ENCODE data around the gene ZNF530.
A peak's percentile ranks its signal among the peaks of the same experiment; 100 is the strongest.

ZNF530 gene

GRCh38 chr19:57599761-57600383 is at the start of gene ZNF530:
TSS of gene ZNF530 (plus strand) at chr19:57599885. CDS start at chr19:57604346, 4,461 bp downstream.
- peak; percentile 92 for DNase-seq (ENCODE audit: low spot score)

GRCh38 chr19:57552432-57552831 is 47.3 kb upstream of the ZNF530 start:
- DNase-seq (ENCODE audit: low spot score) = no peak

- DNase-seq (ENCODE audit: low spot score) = no peak
Measured at GRCh38 chr19:57557659-57558058, 42.0 kb upstream of the ZNF530 start.

GRCh38 chr19:57558525-57558924 is 41.2 kb upstream of the ZNF530 start:
- no peak for DNase-seq (ENCODE audit: low spot score)

- no peak for DNase-seq (ENCODE audit: low spot score)
Measured at GRCh38 chr19:57559008-57559403, 40.7 kb upstream of the ZNF530 start.

- DNase-seq (ENCODE audit: low spot score) = peak; percentile 73
Measured at GRCh38 chr19:57559404-57560025, 40.2 kb upstream of the ZNF530 start, which contains the start of gene ZNF550. TSS of gene ZNF550 (minus strand) at chr19:57559863. CDS start at chr19:57559682, 181 bp downstream.

- DNase-seq (ENCODE audit: low spot score) = no peak
Measured at GRCh38 chr19:57560049-57560491, 39.6 kb upstream of the ZNF530 start.

GRCh38 chr19:57563547-57563946 is 36.1 kb upstream of the ZNF530 start:
- DNase-seq (ENCODE audit: low spot score) = no peak

GRCh38 chr19:57566396-57567265 is 33.1 kb upstream of the ZNF530 start:
- no peak for DNase-seq (ENCODE audit: low spot score)

GRCh38 chr19:57570707-57571106 is 29.0 kb upstream of the ZNF530 start:
- DNase-seq (ENCODE audit: low spot score) = no peak

GRCh38 chr19:57572415-57572947 is 27.2 kb upstream of the ZNF530 start:
- DNase-seq (ENCODE audit: low spot score) = no peak

GRCh38 chr19:57576661-57577060 is 23.0 kb upstream of the ZNF530 start:
- DNase-seq (ENCODE audit: low spot score) = no peak

GRCh38 chr19:57578487-57579205 is 21.0 kb upstream of the ZNF530 start, which contains the start of gene ZNF416:
TSS of gene ZNF416 (minus strand) at chr19:57578911. CDS start at chr19:57578704, 207 bp downstream.
- peak; percentile 98 for DNase-seq (ENCODE audit: low spot score)

- no peak for DNase-seq (ENCODE audit: low spot score)
Measured at GRCh38 chr19:57583104-57583520, 16.6 kb upstream of the ZNF530 start.

- peak; percentile 93 for DNase-seq (ENCODE audit: low spot score)
Measured at GRCh38 chr19:57583521-57584416, 15.9 kb upstream of the ZNF530 start, which contains the start of gene ZIK1. TSS of gene ZIK1 (plus strand) at chr19:57584145. CDS start at chr19:57584357, 212 bp downstream.

- DNase-seq (ENCODE audit: low spot score) = no peak
Measured at GRCh38 chr19:57587529-57587928, 12.2 kb upstream of the ZNF530 start.

GRCh38 chr19:57599377-57599760 is 316 bp upstream of the ZNF530 start:
- DNase-seq (ENCODE audit: low spot score) = no peak

- no peak for DNase-seq (ENCODE audit: low spot score)
Measured at GRCh38 chr19:57606931-57607330, 7.2 kb downstream of the ZNF530 start.

GRCh38 chr19:57611113-57611512 is 11.4 kb downstream of the ZNF530 start:
- no peak for DNase-seq (ENCODE audit: low spot score)
